Gastrocnemius medialis (tissue), 4 donors: ENCODE results near the gene GLIS2.

Source experiments
- CTCF ChIP-seq, 5 experiments: fragments of 450-650 bp in 3 of 5; fragments of 200-600 bp in 2 of 5; sonication (generic) in 2 of 5; IDR thresholded peaks in 4 of 5; conservative IDR thresholded peaks in 1 of 5; 1 replicate in 4 of 5; 2 replicates in 1 of 5; pipeline ENCODE4 v1.5.1; 2016 to 2019; ENCODE audit warnings: antibody characterized with exemption in 5 of 5, mild to moderate bottlenecking in 3 of 5, moderate library complexity in 3 of 5
- POLR2A ChIP-seq, 2 donors: fragments of 450-650 bp; IDR thresholded peaks; one replicate each; pipeline ENCODE4 v1.6.1; 2017; ENCODE audit warnings: antibody characterized with exemption in 2 of 2, mild to moderate bottlenecking in 2 of 2, moderate library complexity in 2 of 2

GRCh38 chr16:4376126-4376892 lies 60.4 kb downstream of the GLIS2 start:
- no peak for TF ChIP-seq CTCF (IDR thresholded peaks at IDR 0.05 in 4 of 5, conservative IDR thresholded peaks at IDR 0.05 in 1 of 5)
- no peak for TF ChIP-seq POLR2A (IDR thresholded peaks at IDR 0.05)
